ENCODE measurements around the gene OR10G7. TPM values are rescaled to one million over a fixed set of nuclear protein-coding genes. Genes with fewer than 3 reads are reported as not detected.

Gene OR10G7
- total and polyA plus RNA-seq, 10 of the 15 experiments (the other 5 are each of a cell fraction or from before 2014, with no cell fraction given): not detected

DNA sequence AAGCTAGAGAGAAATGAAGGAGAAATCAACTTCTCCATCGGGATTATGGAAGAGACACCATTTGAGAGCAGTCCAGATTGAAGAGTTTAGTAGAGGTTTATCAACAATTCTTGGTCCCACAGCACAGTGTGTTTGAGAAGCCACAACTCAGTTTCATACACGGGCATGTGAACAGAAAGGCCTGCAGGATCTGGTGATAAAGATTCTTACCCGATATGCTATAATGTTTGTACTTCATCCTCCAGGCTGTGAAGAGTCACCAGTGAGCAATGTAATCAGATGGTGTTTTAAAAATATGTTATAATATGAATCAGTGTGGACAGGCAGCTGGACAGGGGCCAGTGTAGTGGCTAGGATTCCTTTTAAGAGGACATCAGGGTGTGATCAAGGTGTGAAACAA lies 44.5 kb upstream of the OR10G7 start:
- POLR2A ChIA-PET: no interaction called here
- TF ChIP-seq CREM (IDR thresholded peaks at IDR 0.05; ENCODE audit: low read depth): no peak
- TF ChIP-seq PAX5 (IDR thresholded peaks at IDR 0.05; ENCODE audit: borderline replicate concordance, low read depth, low read length): no peak
- no peak for TF ChIP-seq ZNF622 (IDR thresholded peaks at IDR 0.05)
- TF ChIP-seq, protein P1, sequence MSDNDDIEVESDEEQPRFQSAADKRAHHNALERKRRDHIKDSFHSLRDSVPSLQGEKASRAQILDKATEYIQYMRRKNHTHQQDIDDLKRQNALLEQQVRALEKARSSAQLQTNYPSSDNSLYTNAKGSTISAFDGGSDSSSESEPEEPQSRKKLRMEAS (IDR thresholded peaks at IDR 0.05; ENCODE audit: low read depth, low read length): no peak
- TF ChIP-seq NFYB (IDR thresholded peaks at IDR 0.05; ENCODE audit: insufficient read depth, low read depth, low read length): no peak
- no peak for TF ChIP-seq YBX1 (IDR thresholded peaks at IDR 0.05)
- no peak for TF ChIP-seq POLR2A (IDR thresholded peaks at IDR 0.05; ENCODE audit: low read depth, low read length)
- TF ChIP-seq POU2F2 (IDR thresholded peaks at IDR 0.05; ENCODE audit: borderline replicate concordance, low read depth, low read length): no peak
- no peak for TF ChIP-seq RELA (IDR thresholded peaks at IDR 0.05; ENCODE audit: borderline replicate concordance, partially characterized antibody)
- TF ChIP-seq, protein P2, sequence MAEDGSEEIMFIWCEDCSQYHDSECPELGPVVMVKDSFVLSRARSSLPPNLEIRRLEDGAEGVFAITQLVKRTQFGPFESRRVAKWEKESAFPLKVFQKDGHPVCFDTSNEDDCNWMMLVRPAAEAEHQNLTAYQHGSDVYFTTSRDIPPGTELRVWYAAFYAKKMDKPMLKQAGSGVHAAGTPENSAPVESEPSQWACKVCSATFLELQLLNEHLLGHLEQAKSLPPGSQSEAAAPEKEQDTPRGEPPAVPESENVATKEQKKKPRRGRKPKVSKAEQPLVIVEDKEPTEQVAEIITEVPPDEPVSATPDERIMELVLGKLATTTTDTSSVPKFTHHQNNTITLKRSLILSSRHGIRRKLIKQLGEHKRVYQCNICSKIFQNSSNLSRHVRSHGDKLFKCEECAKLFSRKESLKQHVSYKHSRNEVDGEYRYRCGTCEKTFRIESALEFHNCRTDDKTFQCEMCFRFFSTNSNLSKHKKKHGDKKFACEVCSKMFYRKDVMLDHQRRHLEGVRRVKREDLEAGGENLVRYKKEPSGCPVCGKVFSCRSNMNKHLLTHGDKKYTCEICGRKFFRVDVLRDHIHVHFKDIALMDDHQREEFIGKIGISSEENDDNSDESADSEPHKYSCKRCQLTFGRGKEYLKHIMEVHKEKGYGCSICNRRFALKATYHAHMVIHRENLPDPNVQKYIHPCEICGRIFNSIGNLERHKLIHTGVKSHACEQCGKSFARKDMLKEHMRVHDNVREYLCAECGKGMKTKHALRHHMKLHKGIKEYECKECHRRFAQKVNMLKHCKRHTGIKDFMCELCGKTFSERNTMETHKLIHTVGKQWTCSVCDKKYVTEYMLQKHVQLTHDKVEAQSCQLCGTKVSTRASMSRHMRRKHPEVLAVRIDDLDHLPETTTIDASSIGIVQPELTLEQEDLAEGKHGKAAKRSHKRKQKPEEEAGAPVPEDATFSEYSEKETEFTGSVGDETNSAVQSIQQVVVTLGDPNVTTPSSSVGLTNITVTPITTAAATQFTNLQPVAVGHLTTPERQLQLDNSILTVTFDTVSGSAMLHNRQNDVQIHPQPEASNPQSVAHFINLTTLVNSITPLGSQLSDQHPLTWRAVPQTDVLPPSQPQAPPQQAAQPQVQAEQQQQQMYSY (CRISPR knock-in tag; IDR thresholded peaks at IDR 0.05): no peak
- TF ChIP-seq PAX8 (IDR thresholded peaks at IDR 0.05): no peak
- TF ChIP-seq ZBTB4 (CRISPR knock-in tag; IDR thresholded peaks at IDR 0.05): no peak
- no peak for TF ChIP-seq BCL11A (IDR thresholded peaks at IDR 0.05; ENCODE audit: low read depth, low read length)
- TF ChIP-seq, protein P3, sequence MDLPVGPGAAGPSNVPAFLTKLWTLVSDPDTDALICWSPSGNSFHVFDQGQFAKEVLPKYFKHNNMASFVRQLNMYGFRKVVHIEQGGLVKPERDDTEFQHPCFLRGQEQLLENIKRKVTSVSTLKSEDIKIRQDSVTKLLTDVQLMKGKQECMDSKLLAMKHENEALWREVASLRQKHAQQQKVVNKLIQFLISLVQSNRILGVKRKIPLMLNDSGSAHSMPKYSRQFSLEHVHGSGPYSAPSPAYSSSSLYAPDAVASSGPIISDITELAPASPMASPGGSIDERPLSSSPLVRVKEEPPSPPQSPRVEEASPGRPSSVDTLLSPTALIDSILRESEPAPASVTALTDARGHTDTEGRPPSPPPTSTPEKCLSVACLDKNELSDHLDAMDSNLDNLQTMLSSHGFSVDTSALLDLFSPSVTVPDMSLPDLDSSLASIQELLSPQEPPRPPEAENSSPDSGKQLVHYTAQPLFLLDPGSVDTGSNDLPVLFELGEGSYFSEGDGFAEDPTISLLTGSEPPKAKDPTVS (IDR thresholded peaks at IDR 0.05; ENCODE audit: low read depth, low read length): no peak

More for the DNA sequence above, 44.5 kb upstream of the OR10G7 start:
- no TSS peak for BruUV-seq (replicated peaks)
- intact Hi-C loops (cut with micrococcal nuclease; ENCODE audit: unreplicated experiment) (no loop called here), in situ Hi-C loops (cut with MboI) (no loop called here)
- DNase-seq (ENCODE audit: low read depth, low spot score) (no peak), ATAC-seq (no peak), FAIRE-seq (no peak)
- Histone ChIP-seq H3K36me3 (ENCODE audit: control insufficient read depth in 2 of 2, insufficient read depth in 2 of 2, low read length in 1 of 2) (no peaks in the 10 kb centered on the region), H3K4me1 (ENCODE audit: control insufficient read depth, insufficient read depth, low read length) (no peaks in the 10 kb centered on the region), H3K27ac (ENCODE audit: control insufficient read depth, insufficient read depth) (no peak overlapping the region), H3K4me2 (ENCODE audit: control insufficient read depth, insufficient read depth) (no peak overlapping the region), H3K9me3 (replicated peaks; ENCODE audit: control insufficient read depth, insufficient read depth, low read length) (no peaks in the 10 kb centered on the region), H4K20me1 (ENCODE audit: control insufficient read depth, insufficient read depth) (no peaks in the 10 kb centered on the region), H2AFZ (ENCODE audit: control insufficient read depth, low read depth, low read length) (no peak overlapping the region), H3K9ac (ENCODE audit: control insufficient read depth, insufficient read depth, low read length) (no peak overlapping the region), H3K27me3 (replicated peaks in 1 of 2; ENCODE audit: control insufficient read depth in 2 of 2, insufficient read depth in 2 of 2, low read length in 1 of 2) (peaks cover 0 to 2% of the 10 kb centered on the region in 2 experiments; a peak in 1 of 4 replicates), H3K4me3 (no peak overlapping the region), H3K79me2 (ENCODE audit: control insufficient read depth, insufficient read depth, low read length) (no peaks in the 10 kb centered on the region)
- ChIA-PET RAD21 (ENCODE audit: unreplicated experiment) (no interaction called here), CTCF (no interaction called here), SMC1A (ENCODE audit: uncharacterized antibody, unreplicated experiment) (interaction anchor here (1.1 kb wide), 1 partner anchor 9 kb away, joined by 3 read pairs; no protein-coding TSS in a partner anchor)
- 0% methylated on average over 3 of the region's 3 CpGs for WGBS (ENCODE audit: insufficient coverage, insufficient replicate concordance, low lambda C conversion rate, missing lambda C conversion rate)
